Erythroblast (primary cell): ENCODE data around the gene ZCCHC24.

Source experiments
- GATA1 ChIP-seq: IDR thresholded peaks from 2 replicates; pipeline ENCODE4 v1.6.1; 2011; ENCODE audit warnings: low read depth, mild to moderate bottlenecking, control low read depth, low read length, moderate library complexity
- POLR2A ChIP-seq: IDR thresholded peaks from 2 replicates; pipeline ENCODE4 v1.6.1; 2011; ENCODE audit warnings: mild to moderate bottlenecking, low read length

GRCh38 chr10:79399223-79399831 lies 46.1 kb downstream of the ZCCHC24 start:
- TF ChIP-seq POLR2A = no peak
- TF ChIP-seq GATA1 = no peak
